ENCODE results near the gene PCSK6. TPM values are rescaled to one million over a fixed set of nuclear protein-coding genes. Genes with fewer than 3 reads are reported as not detected.
"Not testable (repeated sequence)": the region's sequence is repeated elsewhere in the genome, so short reads cannot be mapped to it uniquely, and the experiment has no call there.

The PCSK6 gene
- total RNA-seq, 1 experiment from 2014 or later = 22.4 TPM

DNA sequence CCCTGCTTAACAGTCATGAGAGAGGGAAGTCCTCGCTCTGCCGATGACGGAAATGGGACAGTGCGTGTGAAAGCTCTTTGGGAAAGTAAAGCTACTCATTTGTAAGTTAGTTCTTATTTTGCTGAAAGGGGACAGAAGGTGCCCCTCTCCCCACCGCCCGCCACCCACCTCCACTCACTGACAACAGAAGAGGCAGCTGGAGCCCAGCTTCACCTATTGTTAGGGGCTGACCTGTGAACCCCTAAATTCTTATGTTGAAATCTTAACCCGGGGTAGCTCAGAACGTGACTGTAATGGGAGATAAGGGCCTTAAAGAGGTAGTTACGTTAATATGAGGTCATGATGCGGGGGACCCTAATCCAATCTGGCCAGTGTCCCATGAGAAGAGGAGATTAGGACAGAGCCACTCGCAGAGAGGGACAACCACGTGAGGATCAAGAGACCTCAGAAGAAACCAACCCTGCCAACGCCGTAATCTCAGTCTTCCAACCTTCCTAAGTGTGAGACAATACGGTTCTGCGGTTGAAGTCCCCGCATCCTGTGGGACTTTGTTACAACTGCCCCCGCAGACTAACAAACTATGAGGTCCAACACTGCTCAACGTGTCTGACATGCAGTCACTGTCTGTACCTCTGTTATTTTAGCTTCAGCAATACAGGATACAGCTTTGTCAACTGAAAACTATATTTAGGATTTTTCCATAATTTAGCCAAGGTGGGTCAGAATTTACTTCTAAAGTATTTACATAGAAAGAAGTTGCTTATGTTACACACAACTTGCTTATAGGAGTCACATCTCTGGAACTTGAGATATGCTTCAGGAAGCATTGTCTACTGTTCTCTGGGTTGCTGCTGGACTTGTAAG, 51.7 kb downstream of the PCSK6 start:
- DNase-seq (ENCODE audit: extremely low read depth, low read depth) = no peak

DNA sequence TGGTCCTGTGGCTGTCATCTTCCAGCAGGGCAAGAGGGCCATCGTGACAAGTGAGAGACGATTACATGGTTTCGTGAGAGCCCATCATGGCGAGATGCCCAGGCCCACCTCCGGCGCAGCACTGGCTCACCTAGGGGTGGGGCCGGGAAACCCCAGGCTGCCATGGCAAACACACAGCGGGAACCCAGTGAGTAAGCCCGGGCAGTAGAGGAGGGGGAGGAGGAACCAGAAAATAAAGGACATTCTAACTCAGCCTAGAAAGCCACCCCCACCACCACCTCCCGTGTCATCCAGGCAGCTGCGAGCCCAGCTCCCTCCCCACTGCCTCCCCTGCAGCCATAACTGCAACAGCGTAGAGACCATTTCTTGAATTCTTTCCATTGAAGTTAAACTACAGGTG, 52.3 kb downstream of the PCSK6 start:
- DNase-seq (ENCODE audit: extremely low read depth, low read depth) = no peak

DNA sequence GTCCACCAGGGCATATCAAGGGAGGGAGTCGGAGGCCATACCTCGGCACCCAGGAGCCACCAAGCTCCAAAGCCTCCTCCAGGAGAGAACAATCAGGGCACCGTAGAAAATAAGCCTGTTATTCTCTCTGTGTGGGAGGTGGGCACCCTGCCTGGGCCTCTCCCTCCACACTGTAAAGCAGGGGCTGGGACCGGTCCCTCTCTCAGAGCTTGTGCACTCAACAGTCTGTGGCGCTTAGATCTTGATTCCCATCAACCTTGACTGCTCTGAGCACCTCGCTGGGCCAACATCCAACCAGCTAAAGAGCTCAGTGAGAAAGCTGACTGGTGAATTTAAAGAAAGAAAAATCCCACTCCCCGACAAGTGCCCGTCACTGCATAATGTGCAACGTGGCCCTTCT, 53.0 kb downstream of the PCSK6 start:
- DNase-seq (ENCODE audit: extremely low read depth, low read depth) = no peak

DNA sequence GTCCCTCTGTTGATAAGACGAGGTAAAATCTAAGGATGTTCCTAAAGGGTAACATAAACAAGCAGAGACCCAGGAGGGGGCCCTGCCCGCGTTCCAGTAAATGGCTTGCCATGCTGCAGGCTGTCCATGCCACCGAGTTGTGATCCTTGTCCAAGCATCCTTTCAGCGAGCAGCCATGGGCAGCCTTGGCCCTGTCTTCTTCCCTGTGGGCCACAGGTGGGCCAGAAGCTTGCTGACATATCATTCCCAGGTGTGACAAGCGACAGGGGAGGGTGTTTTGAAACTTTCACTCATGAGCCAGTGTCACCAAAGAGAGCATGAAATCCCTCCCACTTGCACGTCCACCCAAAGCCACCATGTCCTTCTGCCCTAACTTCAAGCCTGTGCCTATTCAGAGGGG, 53.7 kb downstream of the PCSK6 start:
- DNase-seq (ENCODE audit: extremely low read depth, low read depth) = no peak

DNA sequence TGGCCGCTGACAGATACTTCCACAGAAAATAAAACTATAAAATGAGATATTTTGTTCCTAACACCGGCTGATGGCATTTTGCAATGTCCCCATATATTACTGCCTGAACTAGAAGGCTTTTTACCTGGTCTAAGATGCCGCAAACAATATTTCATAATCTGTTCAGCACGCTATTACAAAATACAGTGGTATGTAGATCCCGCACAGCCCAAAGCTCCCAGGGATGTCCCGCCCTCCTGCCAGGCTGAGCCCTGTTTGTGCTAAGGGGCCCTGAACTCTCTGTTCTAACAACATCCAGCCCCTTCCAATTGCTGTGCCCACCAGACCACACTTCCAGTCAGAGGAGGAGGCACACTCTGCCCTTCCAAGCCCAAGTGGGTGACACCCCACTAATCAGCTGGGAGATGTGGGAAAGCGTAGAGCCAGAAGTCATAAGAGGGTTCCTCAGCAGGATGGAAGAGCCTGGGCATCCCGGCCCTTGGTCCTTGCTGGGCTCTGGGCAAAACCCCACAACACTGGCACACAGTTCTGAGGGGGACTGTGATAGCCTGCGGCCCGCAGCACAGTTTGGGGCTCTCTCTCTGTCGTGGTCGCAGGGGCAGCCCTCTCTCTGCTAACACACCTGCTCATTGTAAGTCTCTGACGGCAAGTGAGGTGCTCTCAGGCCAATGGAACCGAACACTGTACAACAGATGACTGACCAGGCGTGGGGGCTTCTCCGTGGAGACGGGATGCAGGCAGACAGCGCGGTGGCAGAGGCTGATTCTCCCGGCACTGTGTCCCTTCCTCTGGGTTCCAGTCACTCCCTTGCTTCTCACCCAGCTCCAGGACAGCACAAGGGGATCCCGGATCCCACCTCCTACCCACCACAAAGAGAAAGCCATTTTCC, 55.2 kb downstream of the PCSK6 start:
- DNase-seq (ENCODE audit: extremely low read depth, low read depth) = no peak

DNA sequence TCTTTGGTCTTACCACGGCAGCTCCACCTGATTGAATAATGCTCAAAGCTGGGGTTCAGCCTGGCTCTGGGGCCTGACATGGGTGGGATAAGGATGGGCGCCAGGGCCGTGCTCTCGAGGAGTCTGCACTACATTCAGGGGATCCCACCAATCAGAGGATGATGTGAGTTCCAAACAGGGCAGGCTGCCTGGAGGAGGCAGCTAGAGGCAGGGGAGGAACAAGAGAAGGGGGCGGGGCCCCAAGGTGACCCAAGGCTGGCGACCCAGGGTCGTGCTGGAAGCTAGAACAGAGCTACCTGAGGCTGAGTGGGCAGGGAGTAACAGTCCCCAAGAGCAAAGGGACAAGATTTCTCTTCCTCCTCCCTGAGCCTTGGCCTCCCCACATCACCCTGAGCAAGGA, 56.1 kb downstream of the PCSK6 start:
- DNase-seq (ENCODE audit: extremely low read depth, low read depth) = no peak

DNA sequence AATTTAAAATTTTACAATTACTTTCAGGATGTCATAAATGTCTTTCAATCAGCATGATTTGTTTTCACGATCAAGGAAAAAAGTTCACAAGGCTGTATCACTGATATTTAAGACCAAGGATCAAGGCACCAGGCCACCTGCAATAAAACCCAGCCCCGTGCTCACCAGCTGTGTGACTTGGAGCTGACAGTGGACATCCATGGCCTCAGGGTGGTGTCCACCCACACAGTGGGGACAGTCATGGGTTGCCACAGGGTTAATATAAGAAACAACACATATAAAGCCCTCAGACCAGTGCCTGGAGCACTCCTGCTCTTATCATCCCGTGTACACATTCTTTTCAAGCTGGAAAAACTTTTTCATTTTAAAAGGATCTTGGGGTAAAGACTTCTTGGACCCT, 56.5 kb downstream of the PCSK6 start:
- DNase-seq (ENCODE audit: extremely low read depth, low read depth) = no peak

DNA sequence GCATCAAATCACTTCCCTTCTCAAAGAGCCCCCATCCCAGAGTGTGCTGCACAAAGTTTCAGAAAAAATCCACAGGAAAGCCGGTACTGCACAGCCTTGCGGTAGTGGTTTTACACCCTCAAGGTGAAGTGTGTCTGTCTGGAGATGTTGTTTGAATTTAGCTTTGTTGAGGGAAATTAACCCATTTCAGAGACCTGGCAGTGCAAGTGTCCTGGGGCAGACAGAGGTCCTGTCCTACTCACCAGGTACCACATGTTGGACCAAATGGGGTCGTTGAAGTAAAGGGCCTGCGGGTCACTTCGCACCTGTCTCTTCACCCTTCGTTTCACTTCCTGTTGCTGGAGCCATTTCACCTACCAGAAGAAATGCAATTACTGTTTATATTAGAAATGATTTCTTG, 57.8 kb downstream of the PCSK6 start:
- no peak for DNase-seq (ENCODE audit: extremely low read depth, low read depth)

DNA sequence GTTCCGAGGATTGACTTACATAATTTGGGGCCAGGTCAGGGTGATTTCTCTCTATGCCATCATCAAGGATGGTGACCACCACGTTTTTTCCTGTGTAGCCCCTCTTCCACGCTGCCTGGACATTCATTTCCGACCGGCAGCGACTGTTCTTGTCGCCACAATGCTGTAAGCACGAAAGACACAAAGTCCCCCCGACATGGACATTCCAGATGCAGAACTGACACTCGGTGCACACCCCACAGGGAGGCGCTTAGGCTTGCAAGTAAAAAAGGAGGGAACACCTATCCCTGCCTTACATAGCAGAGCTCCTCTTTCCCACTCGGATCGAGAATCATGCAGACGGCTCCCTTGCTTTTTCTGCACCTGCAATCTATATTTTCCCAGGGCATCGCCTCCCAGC, 58.2 kb downstream of the PCSK6 start:
- DNase-seq (ENCODE audit: extremely low read depth, low read depth) = no peak

DNA sequence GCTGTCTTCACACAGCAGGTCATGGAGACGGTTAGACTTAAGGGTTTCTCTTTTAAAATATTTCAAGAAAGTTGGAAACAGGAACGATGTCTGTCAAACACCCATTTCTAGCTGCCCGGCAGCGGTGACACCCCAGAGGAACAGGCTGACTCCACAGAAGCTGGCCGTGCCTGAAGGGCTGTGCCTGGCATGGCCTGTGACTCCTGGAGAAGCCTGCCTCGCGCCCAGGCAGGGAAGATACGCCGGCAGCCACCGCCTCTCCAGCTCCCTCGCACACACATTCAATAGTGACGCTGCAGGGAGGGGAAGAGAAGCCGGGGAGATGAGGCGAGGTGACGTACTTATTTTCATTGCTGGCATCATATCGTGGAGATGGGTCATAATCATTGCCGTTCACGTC, 59.9 kb downstream of the PCSK6 start:
- DNase-seq (ENCODE audit: extremely low read depth, low read depth) = no peak

DNA sequence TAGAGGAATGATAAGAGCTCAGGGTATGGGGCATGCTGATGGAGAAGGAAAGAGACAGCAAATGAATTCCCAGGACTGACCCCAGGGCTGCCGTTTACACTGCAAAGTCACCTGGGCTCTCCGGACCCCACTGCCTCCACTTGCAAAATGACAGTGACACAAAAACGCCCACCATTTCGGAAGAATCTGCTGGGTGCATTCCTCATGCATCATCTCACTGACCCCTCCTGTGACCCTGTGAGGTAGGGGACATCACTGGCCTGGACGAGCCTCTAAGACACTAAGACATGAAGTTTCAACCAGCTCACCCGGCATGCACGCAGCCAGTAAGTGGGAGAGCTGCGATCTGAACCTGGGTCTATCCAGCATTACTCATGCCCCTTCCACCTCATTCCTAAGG, 60.3 kb downstream of the PCSK6 start:
- DNase-seq (ENCODE audit: extremely low read depth, low read depth) = no peak

DNA sequence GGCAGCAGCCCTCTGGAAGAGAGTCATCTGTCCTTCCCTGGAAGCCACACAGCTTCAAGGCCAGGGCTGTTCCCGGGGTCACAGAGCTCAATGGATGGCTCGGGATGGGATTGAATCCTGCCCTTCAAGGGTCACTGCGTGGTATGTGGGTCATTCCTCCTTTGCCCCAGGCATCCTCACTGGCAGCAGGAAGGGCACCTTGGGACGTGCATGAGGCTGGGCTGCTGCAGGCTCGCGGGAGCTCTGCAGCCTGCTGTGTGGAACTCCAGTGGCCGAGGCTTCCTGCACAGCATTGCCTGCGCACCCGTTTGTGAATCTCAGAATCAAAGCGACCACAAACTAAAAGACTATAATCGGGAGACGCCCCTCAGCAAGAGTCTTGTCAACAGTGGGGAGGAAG, 60.7 kb downstream of the PCSK6 start:
- DNase-seq (ENCODE audit: extremely low read depth, low read depth) = no peak

DNA sequence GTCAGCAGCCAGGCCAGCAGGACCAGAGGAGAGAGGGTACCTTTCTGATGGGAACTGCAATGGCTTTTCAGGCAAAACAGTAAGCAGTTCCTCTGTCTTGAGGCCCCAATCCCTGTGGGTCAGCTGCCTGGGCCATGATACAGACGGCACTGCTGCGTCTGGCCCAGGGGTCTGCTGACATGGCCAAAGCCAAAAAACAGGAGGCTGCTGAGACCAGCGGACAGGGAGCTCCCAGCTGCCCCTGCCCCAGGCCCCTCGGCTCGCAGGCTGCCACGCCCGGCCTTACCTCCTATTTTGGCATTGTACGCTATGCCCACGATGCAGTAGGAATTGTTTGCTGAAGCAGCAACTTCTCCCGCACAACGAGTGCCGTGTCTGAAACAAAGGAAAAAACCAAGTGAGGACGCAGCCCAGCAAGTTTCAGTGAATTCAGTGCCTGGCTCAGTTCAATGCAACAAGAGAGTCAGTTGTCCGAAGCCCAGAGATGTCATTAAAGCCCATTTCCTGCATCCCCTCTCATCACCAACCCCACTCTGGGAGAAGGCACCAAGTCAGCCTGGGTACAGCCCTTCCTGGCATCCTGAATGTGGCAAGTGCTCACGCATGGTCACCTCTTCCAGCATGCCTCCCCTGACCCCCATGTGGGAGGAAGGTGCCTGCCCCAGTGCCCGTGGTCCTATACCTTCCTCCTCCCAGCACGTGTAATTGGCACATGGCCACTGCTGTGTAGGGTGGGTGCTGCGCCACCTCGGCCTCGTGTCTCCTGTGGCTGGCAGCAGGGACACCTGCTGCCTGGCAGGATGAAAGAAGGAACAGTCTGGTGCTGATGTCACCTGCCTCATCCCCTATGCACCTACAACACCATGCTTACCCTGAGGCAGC, 61.7 kb downstream of the PCSK6 start:
- no peak for DNase-seq (ENCODE audit: extremely low read depth, low read depth)

DNA sequence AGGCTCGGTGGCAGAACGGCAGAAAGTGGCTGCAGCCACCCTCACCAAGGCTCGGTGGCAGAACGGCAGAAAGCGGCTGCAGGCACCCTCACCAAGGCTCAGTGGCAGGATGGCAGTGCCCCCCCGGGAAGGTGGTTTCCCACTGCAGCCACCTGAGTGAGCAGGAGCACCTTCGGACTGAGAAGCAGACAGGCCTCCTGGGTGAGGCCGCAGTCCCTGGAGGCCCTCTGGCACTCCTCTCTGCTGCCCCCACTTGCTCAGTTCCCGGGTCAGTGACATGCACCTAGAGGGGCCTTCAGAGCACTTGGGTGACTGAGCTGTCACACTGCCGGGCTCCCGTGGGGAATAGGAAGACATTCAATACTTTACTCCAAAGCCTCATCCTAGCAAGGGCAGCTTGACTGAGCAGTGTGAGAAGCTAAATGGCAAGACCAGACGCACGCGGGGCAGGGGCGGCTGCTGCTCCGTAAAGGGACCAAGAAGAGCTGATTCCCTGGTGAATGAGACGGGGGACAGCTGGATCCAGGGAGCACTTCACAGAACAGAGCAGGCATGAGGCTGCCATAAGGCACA, 62.7 kb downstream of the PCSK6 start:
- no peak for DNase-seq (ENCODE audit: extremely low read depth, low read depth)

DNA sequence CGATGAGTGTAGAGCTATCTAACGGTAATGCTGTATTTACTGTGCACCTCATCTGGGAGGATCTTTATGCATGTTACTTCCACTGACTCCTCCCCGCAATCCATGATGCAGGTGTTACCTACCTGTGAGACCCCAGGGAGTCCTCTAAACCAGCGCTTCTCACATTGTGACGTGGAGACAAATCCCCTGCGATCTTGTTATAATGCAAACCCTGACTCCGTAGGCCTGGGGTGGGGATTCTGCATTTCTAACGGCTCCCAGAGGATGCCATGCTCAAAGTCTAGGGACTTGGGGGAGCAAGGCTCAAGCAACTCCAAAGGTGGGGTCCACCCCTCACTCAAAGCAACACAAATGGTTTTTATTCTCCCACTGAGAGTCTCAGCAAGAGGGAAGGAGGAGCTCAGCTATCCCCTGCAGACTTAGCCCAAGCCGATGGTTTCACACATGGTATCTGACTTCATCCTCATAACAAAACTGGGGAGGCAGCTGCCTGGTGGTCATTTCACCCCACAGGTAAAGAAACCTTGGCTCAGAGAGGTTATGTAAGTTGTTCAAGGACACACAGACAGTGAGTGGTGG, 63.6 kb downstream of the PCSK6 start:
- DNase-seq (ENCODE audit: extremely low read depth, low read depth) = no peak

DNA sequence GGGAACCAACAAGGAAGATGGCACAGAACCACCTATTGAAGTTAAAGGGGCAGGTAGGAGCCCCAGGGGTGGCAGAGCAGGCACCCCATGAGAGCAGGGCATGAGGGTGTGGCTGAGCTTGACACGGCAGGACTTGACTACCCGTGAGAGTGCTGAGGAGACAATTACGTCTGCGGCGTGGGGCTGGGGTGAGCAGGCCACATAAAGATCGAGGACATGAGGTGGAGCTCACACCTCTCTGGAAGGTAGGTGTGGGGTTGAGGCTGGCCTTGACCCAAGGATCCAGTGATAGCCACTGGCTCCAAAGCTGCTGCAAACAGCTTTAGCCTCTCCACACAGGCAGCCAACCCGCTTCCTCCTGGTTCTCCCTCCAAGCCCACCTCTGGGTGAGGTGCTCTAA, 64.5 kb downstream of the PCSK6 start:
- DNase-seq (ENCODE audit: extremely low read depth, low read depth) = no peak

DNA sequence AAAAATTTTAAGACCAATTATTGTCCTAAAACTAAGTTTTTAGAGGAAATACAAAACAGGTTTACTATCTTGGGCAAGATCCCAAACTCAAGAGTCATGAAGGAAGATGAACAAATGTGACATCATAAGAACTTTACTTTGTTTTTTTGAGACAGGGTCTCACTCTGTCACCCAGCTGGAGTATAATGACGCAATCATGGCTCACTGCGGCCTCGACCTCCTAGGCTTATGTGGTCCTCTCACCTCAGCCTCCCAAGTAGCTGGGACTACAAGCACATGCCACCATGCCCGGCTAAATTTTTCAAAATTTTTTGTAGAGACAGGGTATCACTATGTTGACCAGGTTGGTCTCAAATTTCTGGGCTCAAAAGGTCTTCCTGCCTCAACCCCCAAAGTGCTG, 69.3 kb downstream of the PCSK6 start:
- no peak for DNase-seq (ENCODE audit: extremely low read depth, low read depth)

DNA sequence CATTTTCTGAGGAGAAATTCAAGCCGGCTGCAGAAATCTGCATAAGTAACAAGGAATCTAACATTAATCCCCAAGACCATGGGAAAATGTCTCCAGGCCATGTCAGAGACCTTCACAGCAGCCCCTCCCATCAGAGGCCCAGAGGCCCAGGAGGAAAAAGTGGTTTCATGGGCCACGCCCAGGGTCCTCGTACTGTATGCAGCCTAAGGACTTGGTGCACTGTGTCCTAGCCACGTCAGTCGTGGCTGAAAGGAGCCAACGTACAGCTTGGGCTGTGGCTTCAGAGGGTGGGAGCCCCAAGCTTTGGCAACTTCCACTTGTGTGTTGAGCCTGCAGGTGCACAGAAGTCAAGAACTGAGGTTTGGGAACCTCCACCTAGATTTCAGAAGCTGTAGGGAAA, 73.0 kb downstream of the PCSK6 start:
- not testable (repeated sequence) for DNase-seq (ENCODE audit: extremely low read depth, low read depth)

DNA sequence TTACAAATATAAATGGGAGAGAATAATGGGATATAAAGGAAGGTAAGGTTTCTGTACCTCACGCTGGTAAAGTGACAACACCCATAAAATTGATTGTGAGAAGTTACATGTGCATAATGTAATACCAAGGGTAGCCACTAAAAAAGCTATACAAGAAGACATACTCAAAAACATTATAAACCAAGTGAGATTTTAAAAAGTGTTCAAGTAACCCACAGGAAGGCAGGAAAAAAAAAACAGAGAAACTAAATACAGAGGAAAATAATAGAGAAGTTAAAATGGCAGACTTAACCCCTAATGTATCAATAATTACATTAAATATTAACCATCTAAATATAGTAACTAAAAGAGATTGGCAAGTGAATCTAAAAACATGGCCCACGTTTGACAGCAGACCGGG, 76.3 kb downstream of the PCSK6 start:
- no peak for DNase-seq (ENCODE audit: extremely low read depth, low read depth)

DNA sequence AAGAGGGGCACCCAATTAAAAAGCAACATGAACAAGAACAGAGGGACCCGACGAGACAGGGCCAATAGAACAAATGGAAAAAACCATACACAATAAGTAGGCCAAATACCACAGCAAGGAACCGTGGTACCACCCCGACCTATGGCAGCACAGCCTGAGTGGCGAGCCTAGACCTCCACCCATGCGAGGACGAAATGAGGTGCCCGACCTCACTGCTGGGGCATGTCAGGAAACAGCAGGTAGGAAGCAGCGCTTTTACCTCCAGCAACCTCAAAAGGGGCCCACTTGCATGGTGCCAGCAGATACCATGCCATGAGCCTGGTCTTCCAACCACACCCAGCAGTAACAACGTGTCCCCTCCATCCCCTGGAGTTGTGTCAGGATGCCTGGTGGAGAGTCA, 77.9 kb downstream of the PCSK6 start:
- DNase-seq (ENCODE audit: extremely low read depth, low read depth) = no peak

All from NCI-H460 (cell line).